GM23338 (cell line): ENCODE measurements around the gene MYO18B. TPM values are rescaled to one million over a fixed set of nuclear protein-coding genes. Genes with fewer than 3 reads are reported as not detected.

ENCODE experiments used
- ATAC-seq: fragments of 200-7000 bp; cut with Tn5 transposase; 3 replicates; pipeline ENCODE4 v1.9.1; 2020
- DNase-seq: peaks from one replicate; pipeline ENCODE4 v3.0.0-alpha.2; 2015; ENCODE audit warnings: low spot score
- H2AFZ ChIP-seq: fragments of 200-600 bp; sonication (generic); 2 replicates; pipeline ENCODE4 v1.8.0; 2016; ENCODE audit warnings: antibody characterized with exemption, mild to moderate bottlenecking, moderate library complexity
- H3F3A ChIP-seq: fragments of 200-600 bp; sonication (generic); replicated peaks from 2 replicates; pipeline ENCODE4 v1.8.0; 2017; ENCODE audit warnings: antibody characterized with exemption, mixed run types, low read depth
- H3K27ac ChIP-seq: fragments of 200-600 bp; sonication (generic); 2 replicates; pipeline ENCODE4 v1.6.1; 2016; ENCODE audit warnings: low read depth
- H3K27me3 ChIP-seq: fragments of 200-600 bp; sonication (generic); 2 replicates; pipeline ENCODE4 v1.8.0; 2016; ENCODE audit warnings: mild to moderate bottlenecking, mixed run types, moderate library complexity; ENCODE audit not compliant: insufficient read depth
- H3K36me3 ChIP-seq: fragments of 200-600 bp; sonication (generic); 2 replicates; pipeline ENCODE4 v1.8.0; 2016; ENCODE audit warnings: mild to moderate bottlenecking; ENCODE audit not compliant: insufficient read depth
- H3K4me1 ChIP-seq: fragments of 200-600 bp; sonication (generic); 2 replicates; pipeline ENCODE4 v1.8.0; 2016; ENCODE audit warnings: mild to moderate bottlenecking, moderate library complexity; ENCODE audit not compliant: insufficient read depth
- H3K4me2 ChIP-seq: fragments of 200-600 bp; sonication (generic); 2 replicates; pipeline ENCODE4 v1.7.1; 2017; ENCODE audit warnings: mixed run types
- H3K4me3 ChIP-seq: fragments of 200-600 bp; sonication (generic); 2 replicates; pipeline ENCODE4 v1.6.1; 2016; ENCODE audit warnings: mixed run types
- H3K79me2 ChIP-seq: fragments of 200-600 bp; sonication (generic); replicated peaks from 2 replicates; pipeline ENCODE4 v1.8.0; 2017; ENCODE audit warnings: mild to moderate bottlenecking; ENCODE audit not compliant: insufficient read depth
- H3K9me2 ChIP-seq: fragments of 200-600 bp; sonication (generic); 2 replicates; pipeline ENCODE4 v1.8.0; 2017; ENCODE audit not compliant: insufficient read depth
- H4K20me1 ChIP-seq: fragments of 200-600 bp; sonication (generic); replicated peaks from 2 replicates; pipeline ENCODE4 v1.8.0; 2017; ENCODE audit warnings: mild to moderate bottlenecking; ENCODE audit not compliant: insufficient read depth
- H3K27ac Mint-ChIP-seq: 2 replicates; pipeline ENCODE4 v1.8.0; 2020; ENCODE audit warnings: inconsistent platforms, mild to moderate bottlenecking, moderate library complexity, mixed read lengths
- H3K27me3 Mint-ChIP-seq: 3 replicates; pipeline ENCODE4 v1.8.0; 2022; ENCODE audit warnings: low read depth, mild to moderate bottlenecking, moderate library complexity, mixed read lengths, inconsistent platforms; ENCODE audit not compliant: insufficient read depth, poor library complexity
- H3K36me3 Mint-ChIP-seq: 3 replicates; pipeline ENCODE4 v1.8.0; 2021; ENCODE audit warnings: low read depth, mild to moderate bottlenecking, inconsistent platforms, moderate library complexity, mixed read lengths
- H3K4me1 Mint-ChIP-seq: 3 replicates; pipeline ENCODE4 v1.8.0; 2020; ENCODE audit warnings: mild to moderate bottlenecking, inconsistent platforms, mixed read lengths
- H3K4me3 Mint-ChIP-seq: 3 replicates; pipeline ENCODE4 v1.8.0; 2021; ENCODE audit warnings: moderate library complexity, mild to moderate bottlenecking, inconsistent platforms, mixed read lengths
- H3K9me3 Mint-ChIP-seq: 3 replicates; pipeline ENCODE4 v1.8.0; 2020; ENCODE audit warnings: moderate library complexity, mild to moderate bottlenecking, inconsistent platforms, mixed read lengths
- CREB1 ChIP-seq: fragments of 250-450 bp; sonication (Bioruptor Pico); IDR thresholded peaks from 2 replicates; pipeline ENCODE4 v1.5.0; 2020; ENCODE audit warnings: low read depth, mild to moderate bottlenecking, moderate library complexity
- EZH2 ChIP-seq: fragments of 200-600 bp; sonication (generic); IDR thresholded peaks from one replicate; pipeline ENCODE4 v1.8.0; 2017; ENCODE audit warnings: antibody characterized with exemption, mild to moderate bottlenecking, low read depth; ENCODE audit not compliant: unreplicated experiment
- EZH2phosphoT487 ChIP-seq: fragments of 200-600 bp; sonication (generic); IDR thresholded peaks from one replicate; pipeline ENCODE4 v1.8.1; 2018; ENCODE audit warnings: antibody characterized with exemption; ENCODE audit not compliant: unreplicated experiment
- JUNB ChIP-seq: IDR thresholded peaks from one replicate; pipeline ENCODE4 v1.6.1; 2016; ENCODE audit warnings: antibody characterized with exemption; ENCODE audit not compliant: unreplicated experiment
- NANOG ChIP-seq: IDR thresholded peaks from 2 replicates; pipeline ENCODE4 v1.6.1; 2016; ENCODE audit warnings: antibody characterized with exemption, borderline replicate concordance
- POLR2AphosphoS5 ChIP-seq: IDR thresholded peaks from 2 replicates; pipeline ENCODE4 v1.6.1; 2016; ENCODE audit warnings: antibody characterized with exemption, low read depth
- STAT1 ChIP-seq: IDR thresholded peaks from one replicate; pipeline ENCODE4 v1.6.1; 2016; ENCODE audit warnings: antibody characterized with exemption; ENCODE audit not compliant: unreplicated experiment
- ZNF114 ChIP-seq: fragments of 250-450 bp; sonication (Bioruptor Pico); IDR thresholded peaks from 2 replicates; pipeline ENCODE4 v1.5.0; 2020; ENCODE audit warnings: mild to moderate bottlenecking, moderate library complexity
- ZNF331 ChIP-seq: fragments of 250-450 bp; sonication (Bioruptor Pico); IDR thresholded peaks from 2 replicates; pipeline ENCODE4 v1.5.0; 2020; ENCODE audit warnings: low read depth, mild to moderate bottlenecking, moderate library complexity
- polyA plus RNA-seq: library from polyadenylated mRNA; unstranded; fragments of >200 nt; fragmentation: Nextera tagmentation; extraction: Ambion mirVana; gene quantifications from 2 replicates; pipeline ENCODE4 v1.2.1, GENCODE V29; 2016
- total RNA-seq: library from RNA; depleted of rRNA; stranded (reverse); fragments of >200 nt; shearing (Covaris generic); gene quantifications from 2 replicates; pipeline ENCODE4 v1.2.3, GENCODE V29; 2014
- TF ChIP-seq, protein P1 (sequence below): fragments of 250-450 bp; sonication (Bioruptor Pico); IDR thresholded peaks from 2 replicates; pipeline ENCODE4 v1.5.0; 2020; ENCODE audit warnings: mild to moderate bottlenecking, moderate library complexity
- TF ChIP-seq, protein P2 (sequence below), 2 experiments: fragments of 200-600 bp in 1 of 2; sonication (generic) in 1 of 2; conservative IDR thresholded peaks; 2 replicates each; pipeline versions ENCODE4 v1.5.1 to v1.6.1; 2016 to 2017; ENCODE audit warnings: antibody characterized with exemption in 2 of 2, low read depth in 2 of 2, mild to moderate bottlenecking in 2 of 2, moderate library complexity in 1 of 2
- TF ChIP-seq, protein P3 (sequence below): IDR thresholded peaks from 2 replicates; pipeline ENCODE4 v1.6.1; 2016; ENCODE audit warnings: antibody characterized with exemption

The MYO18B gene
- total and polyA plus RNA-seq, 2 experiments from 2014 or later, result 0.36 to 0.45 TPM

DNA sequence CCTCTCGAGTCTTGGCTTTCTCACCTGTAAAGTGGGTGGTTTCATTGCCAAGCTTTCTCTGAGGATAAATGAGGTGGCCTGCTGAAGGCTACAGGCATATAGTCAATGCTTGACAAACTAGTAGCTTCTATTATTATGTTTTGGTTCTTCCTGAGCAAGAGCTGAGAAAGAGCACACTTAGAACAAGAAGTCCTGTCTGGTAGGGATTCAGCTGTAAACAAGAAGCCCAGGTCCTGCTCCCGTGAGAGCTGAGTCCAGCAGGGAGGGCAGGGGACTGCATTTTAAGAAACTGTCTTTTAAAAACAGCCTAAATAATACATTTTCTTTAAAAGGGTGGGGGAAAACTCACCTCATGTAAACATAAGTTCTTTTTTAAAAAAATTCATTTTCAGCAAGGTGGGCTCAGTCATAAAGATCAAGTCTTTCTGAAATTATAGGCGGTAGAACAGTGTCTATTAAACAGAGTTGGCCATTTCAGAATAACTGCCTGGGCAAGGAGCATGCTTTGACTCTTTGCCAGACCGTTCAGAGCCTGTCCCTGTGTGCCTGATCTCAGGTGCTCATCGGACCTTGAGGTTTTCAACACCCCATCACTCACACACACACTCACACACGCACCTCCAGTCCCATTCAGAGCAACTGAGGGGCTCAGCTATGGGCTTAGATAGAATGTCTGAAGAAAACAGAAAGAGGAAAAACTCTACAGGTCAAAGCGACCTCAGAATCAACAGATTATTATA, 29.2 kb upstream of the MYO18B start (continued):
- TF ChIP-seq, protein P1, sequence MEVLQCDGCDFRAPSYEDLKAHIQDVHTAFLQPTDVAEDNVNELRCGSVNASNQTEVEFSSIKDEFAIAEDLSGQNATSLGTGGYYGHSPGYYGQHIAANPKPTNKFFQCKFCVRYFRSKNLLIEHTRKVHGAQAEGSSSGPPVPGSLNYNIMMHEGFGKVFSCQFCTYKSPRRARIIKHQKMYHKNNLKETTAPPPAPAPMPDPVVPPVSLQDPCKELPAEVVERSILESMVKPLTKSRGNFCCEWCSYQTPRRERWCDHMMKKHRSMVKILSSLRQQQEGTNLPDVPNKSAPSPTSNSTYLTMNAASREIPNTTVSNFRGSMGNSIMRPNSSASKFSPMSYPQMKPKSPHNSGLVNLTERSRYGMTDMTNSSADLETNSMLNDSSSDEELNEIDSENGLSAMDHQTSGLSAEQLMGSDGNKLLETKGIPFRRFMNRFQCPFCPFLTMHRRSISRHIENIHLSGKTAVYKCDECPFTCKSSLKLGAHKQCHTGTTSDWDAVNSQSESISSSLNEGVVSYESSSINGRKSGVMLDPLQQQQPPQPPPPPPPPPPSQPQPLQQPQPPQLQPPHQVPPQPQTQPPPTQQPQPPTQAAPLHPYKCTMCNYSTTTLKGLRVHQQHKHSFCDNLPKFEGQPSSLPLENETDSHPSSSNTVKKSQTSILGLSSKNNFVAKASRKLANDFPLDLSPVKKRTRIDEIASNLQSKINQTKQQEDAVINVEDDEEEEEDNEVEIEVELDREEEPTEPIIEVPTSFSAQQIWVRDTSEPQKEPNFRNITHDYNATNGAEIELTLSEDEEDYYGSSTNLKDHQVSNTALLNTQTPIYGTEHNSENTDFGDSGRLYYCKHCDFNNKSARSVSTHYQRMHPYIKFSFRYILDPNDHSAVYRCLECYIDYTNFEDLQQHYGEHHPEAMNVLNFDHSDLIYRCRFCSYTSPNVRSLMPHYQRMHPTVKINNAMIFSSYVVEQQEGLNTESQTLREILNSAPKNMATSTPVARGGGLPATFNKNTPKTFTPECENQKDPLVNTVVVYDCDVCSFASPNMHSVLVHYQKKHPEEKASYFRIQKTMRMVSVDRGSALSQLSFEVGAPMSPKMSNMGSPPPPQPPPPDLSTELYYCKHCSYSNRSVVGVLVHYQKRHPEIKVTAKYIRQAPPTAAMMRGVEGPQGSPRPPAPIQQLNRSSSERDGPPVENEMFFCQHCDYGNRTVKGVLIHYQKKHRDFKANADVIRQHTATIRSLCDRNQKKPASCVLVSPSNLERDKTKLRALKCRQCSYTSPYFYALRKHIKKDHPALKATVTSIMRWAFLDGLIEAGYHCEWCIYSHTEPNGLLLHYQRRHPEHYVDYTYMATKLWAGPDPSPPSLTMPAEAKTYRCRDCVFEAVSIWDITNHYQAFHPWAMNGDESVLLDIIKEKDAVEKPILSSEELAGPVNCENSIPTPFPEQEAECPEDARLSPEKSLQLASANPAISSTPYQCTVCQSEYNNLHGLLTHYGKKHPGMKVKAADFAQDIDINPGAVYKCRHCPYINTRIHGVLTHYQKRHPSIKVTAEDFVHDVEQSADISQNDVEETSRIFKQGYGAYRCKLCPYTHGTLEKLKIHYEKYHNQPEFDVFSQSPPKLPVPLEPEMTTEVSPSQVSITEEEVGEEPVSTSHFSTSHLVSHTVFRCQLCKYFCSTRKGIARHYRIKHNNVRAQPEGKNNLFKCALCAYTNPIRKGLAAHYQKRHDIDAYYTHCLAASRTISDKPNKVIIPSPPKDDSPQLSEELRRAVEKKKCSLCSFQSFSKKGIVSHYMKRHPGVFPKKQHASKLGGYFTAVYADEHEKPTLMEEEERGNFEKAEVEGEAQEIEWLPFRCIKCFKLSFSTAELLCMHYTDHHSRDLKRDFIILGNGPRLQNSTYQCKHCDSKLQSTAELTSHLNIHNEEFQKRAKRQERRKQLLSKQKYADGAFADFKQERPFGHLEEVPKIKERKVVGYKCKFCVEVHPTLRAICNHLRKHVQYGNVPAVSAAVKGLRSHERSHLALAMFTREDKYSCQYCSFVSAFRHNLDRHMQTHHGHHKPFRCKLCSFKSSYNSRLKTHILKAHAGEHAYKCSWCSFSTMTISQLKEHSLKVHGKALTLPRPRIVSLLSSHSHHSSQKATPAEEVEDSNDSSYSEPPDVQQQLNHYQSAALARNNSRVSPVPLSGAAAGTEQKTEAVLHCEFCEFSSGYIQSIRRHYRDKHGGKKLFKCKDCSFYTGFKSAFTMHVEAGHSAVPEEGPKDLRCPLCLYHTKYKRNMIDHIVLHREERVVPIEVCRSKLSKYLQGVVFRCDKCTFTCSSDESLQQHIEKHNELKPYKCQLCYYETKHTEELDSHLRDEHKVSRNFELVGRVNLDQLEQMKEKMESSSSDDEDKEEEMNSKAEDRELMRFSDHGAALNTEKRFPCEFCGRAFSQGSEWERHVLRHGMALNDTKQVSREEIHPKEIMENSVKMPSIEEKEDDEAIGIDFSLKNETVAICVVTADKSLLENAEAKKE (CRISPR knock-in tag), result no peak
- TF ChIP-seq EZH2phosphoT487 (no peak), CREB1 (CRISPR knock-in tag) (no peak)

DNA sequence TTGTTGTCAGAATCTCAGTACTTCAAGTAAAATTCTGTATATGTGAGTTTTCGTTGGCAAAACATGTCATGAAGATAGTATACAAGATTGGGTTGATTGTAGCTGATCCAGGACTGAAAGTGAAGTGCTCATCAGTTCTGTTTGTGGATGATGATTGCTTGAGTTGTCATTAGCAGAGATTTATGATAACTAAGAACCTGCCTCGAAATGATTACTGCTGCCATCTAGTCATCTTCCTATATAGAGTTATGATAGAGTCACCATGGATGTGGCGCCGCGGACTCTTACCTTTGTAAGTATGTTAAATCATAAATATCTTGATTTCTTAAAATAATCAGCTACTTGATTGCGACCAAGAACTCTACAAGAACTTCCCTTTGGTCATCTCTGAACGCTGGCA, 27.9 kb upstream of the MYO18B start:
- Mint-ChIP-seq H3K27me3 (no peaks in the 10 kb centered on the region), H3K9me3 (no peaks in the 10 kb centered on the region), H3K4me3 (no peak overlapping the region), H3K4me1 (peaks cover 4% of the 10 kb centered on the region; the same call in 1 of the 3 replicates), H3K27ac (no peak overlapping the region), H3K36me3 (peaks cover 10% of the 10 kb centered on the region)
- H3F3A ChIP-seq, result no peaks in the 10 kb centered on the region
- H3K4me1 ChIP-seq, result no peaks in the 10 kb centered on the region
- no peak for ATAC-seq
- DNase-seq, result no peak
- H3K4me3 ChIP-seq, result no peak overlapping the region
- no peak overlapping the region for H3K4me2 ChIP-seq
- H2AFZ ChIP-seq, result no peak overlapping the region
- no peaks in the 10 kb centered on the region for H3K9me2 ChIP-seq
- H3K27me3 ChIP-seq, result no peaks in the 10 kb centered on the region
- H4K20me1 ChIP-seq, result peaks cover 13% of the 10 kb centered on the region; the same call in 1 of the 2 replicates
- H3K27ac ChIP-seq, result no peak overlapping the region
- H3K79me2 ChIP-seq, result no peaks in the 10 kb centered on the region
- peaks cover 7% of the 10 kb centered on the region for H3K36me3 ChIP-seq
- TF ChIP-seq EZH2phosphoT487 (no peak), NANOG (no peak), JUNB (no peak), STAT1 (no peak), POLR2AphosphoS5 (no peak), ZNF331 (CRISPR knock-in tag) (no peak), EZH2 (no peak), ZNF114 (CRISPR knock-in tag) (no peak)
- TF ChIP-seq, protein P2, sequence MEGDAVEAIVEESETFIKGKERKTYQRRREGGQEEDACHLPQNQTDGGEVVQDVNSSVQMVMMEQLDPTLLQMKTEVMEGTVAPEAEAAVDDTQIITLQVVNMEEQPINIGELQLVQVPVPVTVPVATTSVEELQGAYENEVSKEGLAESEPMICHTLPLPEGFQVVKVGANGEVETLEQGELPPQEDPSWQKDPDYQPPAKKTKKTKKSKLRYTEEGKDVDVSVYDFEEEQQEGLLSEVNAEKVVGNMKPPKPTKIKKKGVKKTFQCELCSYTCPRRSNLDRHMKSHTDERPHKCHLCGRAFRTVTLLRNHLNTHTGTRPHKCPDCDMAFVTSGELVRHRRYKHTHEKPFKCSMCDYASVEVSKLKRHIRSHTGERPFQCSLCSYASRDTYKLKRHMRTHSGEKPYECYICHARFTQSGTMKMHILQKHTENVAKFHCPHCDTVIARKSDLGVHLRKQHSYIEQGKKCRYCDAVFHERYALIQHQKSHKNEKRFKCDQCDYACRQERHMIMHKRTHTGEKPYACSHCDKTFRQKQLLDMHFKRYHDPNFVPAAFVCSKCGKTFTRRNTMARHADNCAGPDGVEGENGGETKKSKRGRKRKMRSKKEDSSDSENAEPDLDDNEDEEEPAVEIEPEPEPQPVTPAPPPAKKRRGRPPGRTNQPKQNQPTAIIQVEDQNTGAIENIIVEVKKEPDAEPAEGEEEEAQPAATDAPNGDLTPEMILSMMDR (conservative IDR thresholded peaks at IDR 0.05; ENCODE audit: low read depth in 2 of 2), result no peak
- TF ChIP-seq, protein P3, sequence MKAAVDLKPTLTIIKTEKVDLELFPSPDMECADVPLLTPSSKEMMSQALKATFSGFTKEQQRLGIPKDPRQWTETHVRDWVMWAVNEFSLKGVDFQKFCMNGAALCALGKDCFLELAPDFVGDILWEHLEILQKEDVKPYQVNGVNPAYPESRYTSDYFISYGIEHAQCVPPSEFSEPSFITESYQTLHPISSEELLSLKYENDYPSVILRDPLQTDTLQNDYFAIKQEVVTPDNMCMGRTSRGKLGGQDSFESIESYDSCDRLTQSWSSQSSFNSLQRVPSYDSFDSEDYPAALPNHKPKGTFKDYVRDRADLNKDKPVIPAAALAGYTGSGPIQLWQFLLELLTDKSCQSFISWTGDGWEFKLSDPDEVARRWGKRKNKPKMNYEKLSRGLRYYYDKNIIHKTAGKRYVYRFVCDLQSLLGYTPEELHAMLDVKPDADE, result no peak
